Trophoblast cell (in vitro differentiated cells and primary cell): ENCODE data around the gene GFPT1.

ENCODE experiments used
- DNase-seq, 2 donors: peaks; one replicate each; pipeline ENCODE4 v3.0.0-alpha.2; 2016
- H2AFZ ChIP-seq: 2 replicates; pipeline ENCODE4 v1.6.1; 2013; ENCODE audit warnings: low read length, moderate library complexity, mild to moderate bottlenecking; ENCODE audit not compliant: insufficient read depth, poor library complexity
- H2AK5ac ChIP-seq: 2 replicates; pipeline ENCODE4 v1.6.1; 2013; ENCODE audit warnings: mild to moderate bottlenecking, low read length
- H2BK120ac ChIP-seq: 2 replicates; pipeline ENCODE4 v1.6.1; 2013; ENCODE audit warnings: low read length, mild to moderate bottlenecking, moderate library complexity; ENCODE audit not compliant: insufficient read depth, poor library complexity
- H2BK12ac ChIP-seq: 2 replicates; pipeline ENCODE4 v1.6.1; 2013; ENCODE audit warnings: mild to moderate bottlenecking, low read length, moderate library complexity
- H2BK5ac ChIP-seq: 2 replicates; pipeline ENCODE4 v1.6.1; 2013; ENCODE audit warnings: low read length, low read depth, moderate library complexity, mild to moderate bottlenecking; ENCODE audit not compliant: poor library complexity
- H3K14ac ChIP-seq: 2 replicates; pipeline ENCODE4 v1.6.1; 2013; ENCODE audit warnings: mild to moderate bottlenecking, low read length
- H3K18ac ChIP-seq: 2 replicates; pipeline ENCODE4 v1.6.1; 2013; ENCODE audit warnings: mild to moderate bottlenecking, low read length
- H3K23ac ChIP-seq: 2 replicates; pipeline ENCODE4 v1.6.1; 2013; ENCODE audit warnings: low read length
- H3K27ac ChIP-seq: 2 replicates; pipeline ENCODE4 v1.5.1; 2013; ENCODE audit warnings: low read depth, mild to moderate bottlenecking, inconsistent platforms, low read length, moderate library complexity
- H3K27me3 ChIP-seq: 2 replicates; pipeline ENCODE4 v1.6.1; 2013; ENCODE audit warnings: inconsistent platforms, mild to moderate bottlenecking, low read length, moderate library complexity; ENCODE audit not compliant: insufficient read depth
- H3K36me3 ChIP-seq, 2 experiments: 1 replicate in 1 of 2; 2 replicates in 1 of 2; pipeline ENCODE4 v1.6.1; 2013; ENCODE audit warnings: low read length in 2 of 2, mild to moderate bottlenecking in 2 of 2, moderate library complexity in 1 of 2; ENCODE audit not compliant: insufficient read depth in 2 of 2, control insufficient read depth in 1 of 2
- H3K4ac ChIP-seq: 2 replicates; pipeline ENCODE4 v1.6.1; 2013; ENCODE audit warnings: low read depth, mild to moderate bottlenecking, low read length, moderate library complexity
- H3K4me1 ChIP-seq, 2 experiments: 1 replicate in 1 of 2; 2 replicates in 1 of 2; pipeline ENCODE4 v1.6.1; 2013; ENCODE audit warnings: low read length in 2 of 2, mild to moderate bottlenecking in 2 of 2, moderate library complexity in 1 of 2; ENCODE audit not compliant: insufficient read depth in 2 of 2, control insufficient read depth in 1 of 2
- H3K4me2 ChIP-seq: 2 replicates; pipeline ENCODE4 v1.6.1; 2013; ENCODE audit warnings: inconsistent platforms, mild to moderate bottlenecking, low read length, moderate library complexity
- H3K4me3 ChIP-seq: 2 replicates; pipeline ENCODE4 v1.5.1; 2013; ENCODE audit warnings: mild to moderate bottlenecking, low read depth, low read length, inconsistent platforms
- H3K79me1 ChIP-seq: one replicate; pipeline ENCODE4 v1.6.1; 2013; ENCODE audit warnings: low read length
- H3K79me2 ChIP-seq: 2 replicates; pipeline ENCODE4 v1.6.1; 2013; ENCODE audit warnings: low read length, mild to moderate bottlenecking; ENCODE audit not compliant: control insufficient read depth, insufficient read depth, poor library complexity
- H3K9ac ChIP-seq: 2 replicates; pipeline ENCODE4 v1.6.1; 2013; ENCODE audit warnings: mild to moderate bottlenecking, low read length
- H3K9me3 ChIP-seq: 2 replicates; pipeline ENCODE4 v1.6.1; 2013; ENCODE audit warnings: low read depth, mild to moderate bottlenecking, control low read depth, inconsistent platforms, low read length; ENCODE audit not compliant: insufficient read depth
- H4K12ac ChIP-seq: 2 replicates; pipeline ENCODE4 v1.6.1; 2013; ENCODE audit warnings: low read depth, mild to moderate bottlenecking, low read length, moderate library complexity
- H4K8ac ChIP-seq: 2 replicates; pipeline ENCODE4 v1.6.1; 2013; ENCODE audit warnings: low read depth, mild to moderate bottlenecking, low read length, moderate library complexity
- H4K91ac ChIP-seq: one replicate; pipeline ENCODE4 v1.6.1; 2013; ENCODE audit warnings: low read depth, mild to moderate bottlenecking, low read length, moderate library complexity
- WGBS: extraction: QIAGEN DNeasy Blood & Tissue Kit; methylation state at CpG from one replicate; pipeline ENCODE4 v1.1.7; 2013; ENCODE audit warnings: missing lambda C conversion rate; ENCODE audit not compliant: insufficient read length, insufficient coverage; ENCODE audit errors: extremely low coverage; 5-methylcytosine and 5-hydroxymethylcytosine counted together

Gene GFPT1

GRCh38 chr2:69305712-69306392 is 81.2 kb downstream of the GFPT1 start:
- H3K18ac ChIP-seq: no peak overlapping the region

DNA sequence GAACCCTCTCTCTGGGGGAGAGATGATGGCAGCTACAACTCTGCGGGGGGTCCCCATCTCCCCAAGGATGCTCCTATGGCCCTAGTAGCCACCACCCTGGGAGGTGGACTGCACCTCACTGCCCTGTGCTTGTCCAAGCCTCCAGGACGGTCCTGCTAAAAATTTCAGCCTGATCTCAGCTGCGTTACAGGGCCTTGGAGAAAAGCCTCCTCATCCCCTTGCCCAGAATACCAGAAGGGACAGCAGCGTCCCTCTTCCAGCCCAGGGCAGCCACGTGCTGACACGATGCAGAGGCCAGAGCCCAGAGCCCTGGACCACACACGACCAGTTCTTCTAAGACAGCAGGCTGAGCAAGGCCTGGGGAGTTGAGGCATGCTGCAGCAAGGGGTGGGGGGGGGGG is 81.9 kb downstream of the GFPT1 start:
- H2BK12ac ChIP-seq: no peak overlapping the region
- H4K8ac ChIP-seq: no peak overlapping the region
- no peak overlapping the region for H4K12ac ChIP-seq
- no peak overlapping the region for H3K4me2 ChIP-seq
- H3K23ac ChIP-seq: no peak overlapping the region
- H3K4ac ChIP-seq: no peak overlapping the region
- H3K27ac ChIP-seq: no peak overlapping the region
- H3K18ac ChIP-seq: no peak overlapping the region
- H2AK5ac ChIP-seq: no peak overlapping the region
- H3K9ac ChIP-seq: no peak overlapping the region
- no peak overlapping the region for H3K14ac ChIP-seq
- DNase-seq: no peak
- peaks cover under 1 to 17% of the 10 kb centered on the region in 2 experiments for H3K4me1 ChIP-seq
- H3K4me3 ChIP-seq: no peak overlapping the region
- H3K27me3 ChIP-seq: no peaks in the 10 kb centered on the region
- H2AFZ ChIP-seq: no peak overlapping the region
- peaks cover 0 to 2% of the 10 kb centered on the region in 2 experiments for H3K36me3 ChIP-seq
- peaks cover 5% of the 10 kb centered on the region for H3K79me1 ChIP-seq
- peaks cover 6% of the 10 kb centered on the region for H3K9me3 ChIP-seq
- H2BK120ac ChIP-seq: no peak overlapping the region
- WGBS: no CpG with 5 or more reads among the region's 7 CpGs
- peaks cover 2% of the 10 kb centered on the region for H3K79me2 ChIP-seq
- no peak overlapping the region for H4K91ac ChIP-seq
- H2BK5ac ChIP-seq: no peak overlapping the region

More at GRCh38 chr2:69305712-69306392, 81.2 kb downstream of the GFPT1 start:
- Histone ChIP-seq H2AK5ac (no peak overlapping the region), H2AFZ (peak overlapping the region; percentile 47), H3K27me3 (no peaks in the 10 kb centered on the region), H3K79me1 (peaks cover 5% of the 10 kb centered on the region), H2BK5ac (no peak overlapping the region), H3K4ac (no peak overlapping the region), H3K4me3 (no peak overlapping the region), H3K27ac (no peak overlapping the region), H4K91ac (no peak overlapping the region), H3K23ac (no peak overlapping the region), H3K9me3 (peaks cover 8% of the 10 kb centered on the region), H3K14ac (no peak overlapping the region), H3K4me2 (peak overlapping the region; percentile 81), H4K8ac (no peak overlapping the region), H4K12ac (no peak overlapping the region), H2BK120ac (no peak overlapping the region), H2BK12ac (no peak overlapping the region), H3K79me2 (peaks cover 2% of the 10 kb centered on the region), H3K9ac (no peak overlapping the region), H3K4me1 (peaks cover 3 to 17% of the 10 kb centered on the region in 2 experiments), H3K36me3 (peaks cover 0 to 3% of the 10 kb centered on the region in 2 experiments)
- WGBS: no CpG with 5 or more reads among the region's 17 CpGs
- peak in 1 of 2 donors; percentile 21 for DNase-seq

DNA sequence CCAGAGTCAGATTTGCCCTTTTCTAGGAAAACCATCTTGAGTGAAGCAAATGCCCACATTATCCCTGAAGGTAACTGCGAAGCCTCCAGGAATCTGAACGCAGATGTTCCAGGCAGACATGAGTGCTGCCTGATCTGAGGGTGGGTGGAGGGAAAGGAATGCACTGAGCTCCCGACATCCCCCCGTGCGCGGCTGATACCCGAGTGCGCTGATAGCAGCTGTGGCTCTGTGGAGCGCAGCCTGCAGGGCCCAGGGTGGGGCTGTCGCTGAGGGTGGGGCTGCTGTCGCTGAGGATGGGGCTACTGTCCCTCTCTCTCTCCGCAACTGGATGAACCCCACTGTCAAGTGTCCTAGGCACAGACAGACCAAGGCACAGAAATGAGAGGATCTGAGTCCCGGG is 82.4 kb downstream of the GFPT1 start:
- no peak overlapping the region for H3K14ac ChIP-seq
- H2AK5ac ChIP-seq: no peak overlapping the region
- WGBS: no CpG with 5 or more reads among the region's 13 CpGs
- no peak overlapping the region for H3K4me2 ChIP-seq
- H3K4me3 ChIP-seq: no peak overlapping the region
- no peak overlapping the region for H2AFZ ChIP-seq
- H4K12ac ChIP-seq: no peak overlapping the region
- H2BK120ac ChIP-seq: no peak overlapping the region
- no peak overlapping the region for H2BK12ac ChIP-seq
- H3K27me3 ChIP-seq: no peaks in the 10 kb centered on the region
- H2BK5ac ChIP-seq: no peak overlapping the region
- no peaks in the 10 kb centered on the region for H3K36me3 ChIP-seq
- no peak overlapping the region for H3K9ac ChIP-seq
- peaks cover 6% of the 10 kb centered on the region for H3K9me3 ChIP-seq
- H3K4me1 ChIP-seq: peaks cover 0 to 17% of the 10 kb centered on the region in 2 experiments
- no peak for DNase-seq
- H3K23ac ChIP-seq: no peak overlapping the region
- H4K91ac ChIP-seq: no peak overlapping the region
- no peak overlapping the region for H4K8ac ChIP-seq
- H3K4ac ChIP-seq: no peak overlapping the region
- peaks cover 2% of the 10 kb centered on the region for H3K79me2 ChIP-seq
- H3K27ac ChIP-seq: no peak overlapping the region
- no peak overlapping the region for H3K18ac ChIP-seq
- H3K79me1 ChIP-seq: peaks cover 5% of the 10 kb centered on the region

DNA sequence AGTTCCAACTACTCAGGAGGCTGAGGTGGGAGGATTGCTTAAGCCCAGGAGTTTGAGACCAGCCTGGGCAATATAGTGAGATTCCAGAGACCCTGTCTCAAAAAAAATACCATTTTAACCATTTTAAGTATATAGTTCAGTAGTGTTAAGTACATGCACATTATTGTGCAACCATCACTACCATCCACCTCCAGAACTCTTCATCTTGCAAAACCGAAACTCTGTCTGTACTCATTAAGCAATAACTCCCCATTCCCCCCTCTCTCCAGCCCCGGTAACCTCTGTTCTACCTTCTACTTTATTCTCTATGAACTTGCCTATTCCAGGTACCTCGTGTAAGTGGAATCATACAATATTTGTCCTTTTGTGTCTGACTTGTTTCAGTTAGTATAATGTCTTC is 86.4 kb downstream of the GFPT1 start:
- Histone ChIP-seq H3K4me2 (no peak overlapping the region), H3K79me1 (no peaks in the 10 kb centered on the region), H2BK5ac (no peak overlapping the region), H3K79me2 (no peaks in the 10 kb centered on the region), H3K9me3 (peaks cover 7% of the 10 kb centered on the region), H3K4ac (no peak overlapping the region), H2AK5ac (no peak overlapping the region), H4K8ac (no peak overlapping the region), H3K36me3 (no peaks in the 10 kb centered on the region), H3K14ac (no peak overlapping the region), H4K12ac (no peak overlapping the region), H3K27me3 (no peaks in the 10 kb centered on the region), H3K27ac (no peak overlapping the region), H4K91ac (no peak overlapping the region), H3K4me3 (no peak overlapping the region), H2AFZ (no peak overlapping the region), H2BK12ac (no peak overlapping the region), H3K18ac (no peak overlapping the region), H3K9ac (no peak overlapping the region), H3K4me1 (no peaks in the 10 kb centered on the region), H2BK120ac (no peak overlapping the region), H3K23ac (no peak overlapping the region)
- DNase-seq: no peak
- WGBS: no CpG with 5 or more reads among the region's 3 CpGs
